NCI-H187 (cell line): ENCODE data around the gene RNF217.

Experiments used
- DNase-seq, 2 experiments: peaks; one replicate each; lab custom pipeline; 2025; lab: John Stamatoyannopoulos, UW

Gene RNF217

GRCh38 chr6:125138083-125138482, 175.8 kb downstream of the RNF217 start:
- DNase-seq = no peak

GRCh38 chr6:125140808-125141207, 178.6 kb downstream of the RNF217 start:
- DNase-seq = no peak
